ENCODE data around the gene ZDHHC14.

GRCh38 chr6:157670466-157671186 lies 289.6 kb downstream of the ZDHHC14 start:
- TF ChIP-seq, protein P1, sequence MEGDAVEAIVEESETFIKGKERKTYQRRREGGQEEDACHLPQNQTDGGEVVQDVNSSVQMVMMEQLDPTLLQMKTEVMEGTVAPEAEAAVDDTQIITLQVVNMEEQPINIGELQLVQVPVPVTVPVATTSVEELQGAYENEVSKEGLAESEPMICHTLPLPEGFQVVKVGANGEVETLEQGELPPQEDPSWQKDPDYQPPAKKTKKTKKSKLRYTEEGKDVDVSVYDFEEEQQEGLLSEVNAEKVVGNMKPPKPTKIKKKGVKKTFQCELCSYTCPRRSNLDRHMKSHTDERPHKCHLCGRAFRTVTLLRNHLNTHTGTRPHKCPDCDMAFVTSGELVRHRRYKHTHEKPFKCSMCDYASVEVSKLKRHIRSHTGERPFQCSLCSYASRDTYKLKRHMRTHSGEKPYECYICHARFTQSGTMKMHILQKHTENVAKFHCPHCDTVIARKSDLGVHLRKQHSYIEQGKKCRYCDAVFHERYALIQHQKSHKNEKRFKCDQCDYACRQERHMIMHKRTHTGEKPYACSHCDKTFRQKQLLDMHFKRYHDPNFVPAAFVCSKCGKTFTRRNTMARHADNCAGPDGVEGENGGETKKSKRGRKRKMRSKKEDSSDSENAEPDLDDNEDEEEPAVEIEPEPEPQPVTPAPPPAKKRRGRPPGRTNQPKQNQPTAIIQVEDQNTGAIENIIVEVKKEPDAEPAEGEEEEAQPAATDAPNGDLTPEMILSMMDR (IDR thresholded peaks at IDR 0.05), result no peak
- TF ChIP-seq ZFX (IDR thresholded peaks at IDR 0.05; ENCODE audit: borderline replicate concordance), result no peak

Measured in 22Rv1 (cell line).